Measurements from ENCODE around the gene ADAMTS16.

The ADAMTS16 gene

DNA sequence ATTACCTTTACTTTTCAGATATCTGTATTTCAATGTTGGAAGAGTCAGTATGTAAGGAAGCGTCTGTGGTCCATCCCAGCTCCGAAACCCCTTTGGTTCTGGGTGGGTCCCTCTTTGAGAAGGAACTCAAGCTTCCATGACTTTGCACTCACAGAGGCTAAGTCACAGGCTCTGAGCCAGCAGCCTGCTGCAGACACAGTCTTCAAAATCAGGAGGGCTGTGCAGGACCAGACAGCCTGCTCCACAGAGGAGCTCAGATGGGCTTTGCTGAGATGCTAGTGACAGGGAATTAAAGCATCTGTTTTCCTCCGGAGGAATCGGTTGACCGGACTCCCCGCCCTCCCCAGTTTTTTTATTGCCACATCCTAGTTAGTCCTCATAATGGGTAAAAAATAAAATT is 155.9 kb downstream of the ADAMTS16 start:
- no peaks in the 10 kb centered on the region for H3K4me1 ChIP-seq (ENCODE audit: low read length)
- H3K36me3 ChIP-seq (replicated peaks; ENCODE audit: insufficient read depth, low read length) = no peaks in the 10 kb centered on the region
- no peaks in the 10 kb centered on the region for H3K9me2 ChIP-seq (replicated peaks; ENCODE audit: insufficient read depth, low read length)
- no peak overlapping the region for H3K4me3 ChIP-seq (ENCODE audit: low read length)
- no peaks in the 10 kb centered on the region for H3F3A ChIP-seq (ENCODE audit: insufficient read depth, low read length)
- H3K27me3 ChIP-seq (replicated peaks; ENCODE audit: insufficient read depth, low read length) = peaks cover 25% of the 10 kb centered on the region; the same call in 1 of the 2 replicates
- no peaks in the 10 kb centered on the region for H3K79me2 ChIP-seq (ENCODE audit: low read length)
- no peak overlapping the region for H2AFZ ChIP-seq (ENCODE audit: low read length)
- H3K27ac ChIP-seq (ENCODE audit: low read length) = no peak overlapping the region
- no peak for DNase-seq
- no peaks in the 10 kb centered on the region for H4K20me1 ChIP-seq (ENCODE audit: insufficient read depth, low read length)
- H3K4me2 ChIP-seq (ENCODE audit: low read depth, low read length) = no peak overlapping the region
- H3K9me3 ChIP-seq (replicated peaks; ENCODE audit: insufficient read depth, low read length) = no peaks in the 10 kb centered on the region
- TF ChIP-seq EZH2 (optimal IDR thresholded peaks at IDR 0.05; ENCODE audit: low read depth, low read length) = no peak
- TF ChIP-seq EZH2phosphoT487 (IDR thresholded peaks at IDR 0.05; ENCODE audit: low read length) = no peak
- TF ChIP-seq, protein P1, sequence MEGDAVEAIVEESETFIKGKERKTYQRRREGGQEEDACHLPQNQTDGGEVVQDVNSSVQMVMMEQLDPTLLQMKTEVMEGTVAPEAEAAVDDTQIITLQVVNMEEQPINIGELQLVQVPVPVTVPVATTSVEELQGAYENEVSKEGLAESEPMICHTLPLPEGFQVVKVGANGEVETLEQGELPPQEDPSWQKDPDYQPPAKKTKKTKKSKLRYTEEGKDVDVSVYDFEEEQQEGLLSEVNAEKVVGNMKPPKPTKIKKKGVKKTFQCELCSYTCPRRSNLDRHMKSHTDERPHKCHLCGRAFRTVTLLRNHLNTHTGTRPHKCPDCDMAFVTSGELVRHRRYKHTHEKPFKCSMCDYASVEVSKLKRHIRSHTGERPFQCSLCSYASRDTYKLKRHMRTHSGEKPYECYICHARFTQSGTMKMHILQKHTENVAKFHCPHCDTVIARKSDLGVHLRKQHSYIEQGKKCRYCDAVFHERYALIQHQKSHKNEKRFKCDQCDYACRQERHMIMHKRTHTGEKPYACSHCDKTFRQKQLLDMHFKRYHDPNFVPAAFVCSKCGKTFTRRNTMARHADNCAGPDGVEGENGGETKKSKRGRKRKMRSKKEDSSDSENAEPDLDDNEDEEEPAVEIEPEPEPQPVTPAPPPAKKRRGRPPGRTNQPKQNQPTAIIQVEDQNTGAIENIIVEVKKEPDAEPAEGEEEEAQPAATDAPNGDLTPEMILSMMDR (IDR thresholded peaks at IDR 0.05; ENCODE audit: low read length) = no peak
- no peak overlapping the region for H3K9ac ChIP-seq (ENCODE audit: low read length)

DNA sequence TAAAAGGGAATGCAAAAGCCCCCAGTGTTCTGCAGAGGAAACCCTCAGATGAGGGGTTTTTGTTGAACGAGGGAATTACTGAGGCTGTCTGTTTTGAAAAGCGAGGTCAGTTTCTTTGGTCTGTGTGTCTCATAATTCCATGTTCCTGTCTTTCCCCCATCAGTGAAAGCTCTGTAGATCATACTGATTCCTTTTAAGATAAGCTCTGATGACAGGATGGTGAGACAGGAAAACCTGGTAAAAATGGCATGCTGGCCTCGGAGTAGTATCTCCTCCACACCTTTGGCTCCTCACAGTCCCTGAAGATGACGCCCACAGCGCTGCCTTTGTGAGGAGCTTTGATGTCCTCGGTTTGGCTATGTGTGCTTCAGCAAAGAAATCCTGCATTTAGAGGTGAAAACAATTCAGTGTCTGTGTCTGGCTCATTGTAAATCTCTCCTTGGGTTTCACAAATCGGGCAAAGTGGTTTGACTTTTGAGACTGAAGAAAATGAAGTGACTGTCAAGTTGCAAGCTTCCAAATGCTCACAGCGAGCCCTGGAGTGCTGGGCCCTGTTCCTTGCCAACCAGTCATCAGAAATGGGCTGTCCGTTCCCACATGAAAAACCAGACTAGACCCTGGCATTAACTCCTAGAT is 157.4 kb downstream of the ADAMTS16 start:
- Histone ChIP-seq H3K9ac (ENCODE audit: low read length) (no peak overlapping the region), H3K4me3 (ENCODE audit: low read length) (no peak overlapping the region), H3K27ac (ENCODE audit: low read length) (no peak overlapping the region), H4K20me1 (ENCODE audit: insufficient read depth, low read length) (no peaks in the 10 kb centered on the region), H2AFZ (ENCODE audit: low read length) (no peak overlapping the region), H3K27me3 (replicated peaks; ENCODE audit: insufficient read depth, low read length) (peaks cover 25% of the 10 kb centered on the region; the same call in 1 of the 2 replicates), H3F3A (ENCODE audit: insufficient read depth, low read length) (no peaks in the 10 kb centered on the region), H3K4me2 (ENCODE audit: low read depth, low read length) (no peak overlapping the region), H3K79me2 (ENCODE audit: low read length) (no peaks in the 10 kb centered on the region), H3K9me2 (replicated peaks; ENCODE audit: insufficient read depth, low read length) (no peaks in the 10 kb centered on the region), H3K9me3 (replicated peaks; ENCODE audit: insufficient read depth, low read length) (no peaks in the 10 kb centered on the region), H3K36me3 (replicated peaks; ENCODE audit: insufficient read depth, low read length) (no peaks in the 10 kb centered on the region), H3K4me1 (ENCODE audit: low read length) (no peaks in the 10 kb centered on the region)
- DNase-seq = no peak
- TF ChIP-seq, protein P1 (IDR thresholded peaks at IDR 0.05; ENCODE audit: low read length) = no peak
- TF ChIP-seq EZH2 (optimal IDR thresholded peaks at IDR 0.05; ENCODE audit: low read depth, low read length) = no peak
- TF ChIP-seq EZH2phosphoT487 (IDR thresholded peaks at IDR 0.05; ENCODE audit: low read length) = no peak

DNA sequence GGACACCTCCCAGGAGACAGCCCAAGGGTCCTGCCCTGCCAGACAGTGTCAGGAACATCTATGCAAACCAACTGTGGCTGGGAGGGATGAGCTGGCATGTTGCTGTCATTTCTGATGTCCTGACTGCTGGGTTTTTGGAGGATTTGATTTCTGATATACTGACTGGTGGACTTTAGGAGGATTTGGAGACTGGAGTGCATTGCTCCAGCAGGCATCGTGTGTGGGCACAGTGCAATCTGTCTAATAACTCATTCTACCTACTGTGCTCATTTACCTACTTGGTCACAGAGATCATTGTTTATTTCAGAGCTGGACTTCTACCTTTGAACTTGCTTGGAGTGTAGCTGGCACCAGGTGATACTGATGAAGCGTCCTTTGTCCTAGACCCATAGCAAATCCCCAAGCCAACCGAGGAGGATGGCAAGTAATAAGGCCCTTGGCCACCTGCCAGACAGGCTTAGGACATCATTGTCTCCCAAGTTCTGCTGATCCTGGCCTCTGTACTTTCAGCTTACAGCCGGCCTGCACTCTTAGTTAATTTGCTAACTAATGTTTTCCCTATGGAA is 158.0 kb downstream of the ADAMTS16 start:
- H3K4me2 ChIP-seq (ENCODE audit: low read depth, low read length) = no peak overlapping the region
- H3K9me2 ChIP-seq (replicated peaks; ENCODE audit: insufficient read depth, low read length) = no peaks in the 10 kb centered on the region
- H3K27ac ChIP-seq (ENCODE audit: low read length) = no peak overlapping the region
- H3K79me2 ChIP-seq (ENCODE audit: low read length) = no peaks in the 10 kb centered on the region
- no peaks in the 10 kb centered on the region for H3F3A ChIP-seq (ENCODE audit: insufficient read depth, low read length)
- no peak for DNase-seq
- TF ChIP-seq, protein P1 (IDR thresholded peaks at IDR 0.05; ENCODE audit: low read length) = no peak
- TF ChIP-seq EZH2 (optimal IDR thresholded peaks at IDR 0.05; ENCODE audit: low read depth, low read length) = no peak
- no peak for TF ChIP-seq EZH2phosphoT487 (IDR thresholded peaks at IDR 0.05; ENCODE audit: low read length)
- H3K27me3 ChIP-seq (replicated peaks; ENCODE audit: insufficient read depth, low read length) = peaks cover 23% of the 10 kb centered on the region; the same call in 1 of the 2 replicates
- no peak overlapping the region for H3K9ac ChIP-seq (ENCODE audit: low read length)
- H3K4me1 ChIP-seq (ENCODE audit: low read length) = no peaks in the 10 kb centered on the region
- no peaks in the 10 kb centered on the region for H4K20me1 ChIP-seq (ENCODE audit: insufficient read depth, low read length)
- H2AFZ ChIP-seq (ENCODE audit: low read length) = no peak overlapping the region
- no peaks in the 10 kb centered on the region for H3K36me3 ChIP-seq (replicated peaks; ENCODE audit: insufficient read depth, low read length)
- no peaks in the 10 kb centered on the region for H3K9me3 ChIP-seq (replicated peaks; ENCODE audit: insufficient read depth, low read length)
- no peak overlapping the region for H3K4me3 ChIP-seq (ENCODE audit: low read length)

All from MM.1S (cell line).